GM19372 (cell line): Measurements from ENCODE around the gene EEPD1.
"Not testable (repeated sequence)": the region's sequence is repeated elsewhere in the genome, so short reads cannot be mapped to it uniquely, and the experiment has no call there.

Experiments
- ATAC-seq: cut with Tn5 transposase; IDR thresholded peaks from one replicate; pipeline ENCODE4 v1.9.1; 2021; ENCODE audit warnings: mild to moderate bottlenecking, low read depth, moderate library complexity; ENCODE audit not compliant: unreplicated experiment

EEPD1 gene

GRCh38 chr7:36210291-36210922 lies 57.4 kb downstream of the EEPD1 start:
- ATAC-seq = no peak

GRCh38 chr7:36214608-36215456 lies 61.8 kb downstream of the EEPD1 start:
- ATAC-seq = no peak

GRCh38 chr7:36215457-36215765 lies 62.4 kb downstream of the EEPD1 start:
- no peak for ATAC-seq

GRCh38 chr7:36216063-36216684 lies 63.1 kb downstream of the EEPD1 start:
- no peak for ATAC-seq

GRCh38 chr7:36217211-36217960 lies 64.3 kb downstream of the EEPD1 start:
- ATAC-seq = no peak

- no peak for ATAC-seq
Observed at GRCh38 chr7:36217961-36218284, 64.9 kb downstream of the EEPD1 start.

GRCh38 chr7:36219429-36219828 lies 66.4 kb downstream of the EEPD1 start:
- no peak for ATAC-seq

- no peak for ATAC-seq
Observed at GRCh38 chr7:36223851-36224250, 70.8 kb downstream of the EEPD1 start.

GRCh38 chr7:36224934-36225858 lies 72.1 kb downstream of the EEPD1 start:
- no peak for ATAC-seq

- no peak for ATAC-seq
Observed at GRCh38 chr7:36226151-36226550, 73.1 kb downstream of the EEPD1 start.

- ATAC-seq = no peak
Observed at GRCh38 chr7:36227223-36227622, 74.2 kb downstream of the EEPD1 start.

GRCh38 chr7:36228039-36228438 lies 75.0 kb downstream of the EEPD1 start:
- no peak for ATAC-seq

GRCh38 chr7:36231406-36231805 lies 78.4 kb downstream of the EEPD1 start:
- no peak for ATAC-seq

GRCh38 chr7:36232555-36232954 lies 79.5 kb downstream of the EEPD1 start:
- ATAC-seq = no peak

- no peak for ATAC-seq
Observed at GRCh38 chr7:36232971-36233550, 80.0 kb downstream of the EEPD1 start.

- ATAC-seq = no peak
Observed at GRCh38 chr7:36236073-36236472, 83.0 kb downstream of the EEPD1 start.

- ATAC-seq = no peak
Observed at GRCh38 chr7:36238138-36238537, 85.1 kb downstream of the EEPD1 start.

- ATAC-seq = not testable (repeated sequence)
Observed at GRCh38 chr7:36243356-36243755, 90.3 kb downstream of the EEPD1 start.

GRCh38 chr7:36244001-36244400 lies 90.9 kb downstream of the EEPD1 start:
- ATAC-seq = not testable (repeated sequence)

GRCh38 chr7:36244429-36244828 lies 91.4 kb downstream of the EEPD1 start:
- no peak for ATAC-seq
